GM23338 (cell line): Measurements from ENCODE around the gene HINT1.

Experiments used
- CREB1 ChIP-seq: fragments of 250-450 bp; sonication (Bioruptor Pico); IDR thresholded peaks from 2 replicates; pipeline ENCODE4 v1.5.0; 2020; ENCODE audit warnings: low read depth, mild to moderate bottlenecking, moderate library complexity
- EZH2phosphoT487 ChIP-seq: fragments of 200-600 bp; sonication (generic); IDR thresholded peaks from one replicate; pipeline ENCODE4 v1.8.1; 2018; ENCODE audit warnings: antibody characterized with exemption; ENCODE audit not compliant: unreplicated experiment
- JUNB ChIP-seq: IDR thresholded peaks from one replicate; pipeline ENCODE4 v1.6.1; 2016; ENCODE audit warnings: antibody characterized with exemption; ENCODE audit not compliant: unreplicated experiment
- POLR2AphosphoS5 ChIP-seq: IDR thresholded peaks from 2 replicates; pipeline ENCODE4 v1.6.1; 2016; ENCODE audit warnings: antibody characterized with exemption, low read depth
- ZNF331 ChIP-seq: fragments of 250-450 bp; sonication (Bioruptor Pico); IDR thresholded peaks from 2 replicates; pipeline ENCODE4 v1.5.0; 2020; ENCODE audit warnings: low read depth, mild to moderate bottlenecking, moderate library complexity
- TF ChIP-seq, protein P1 (sequence below), 2 experiments: fragments of 200-600 bp in 1 of 2; sonication (generic) in 1 of 2; conservative IDR thresholded peaks; 2 replicates each; pipeline versions ENCODE4 v1.5.1 to v1.6.1; 2016 to 2017; ENCODE audit warnings: antibody characterized with exemption in 2 of 2, low read depth in 2 of 2, mild to moderate bottlenecking in 2 of 2, moderate library complexity in 1 of 2
- TF ChIP-seq, protein P2 (sequence below): IDR thresholded peaks from 2 replicates; pipeline ENCODE4 v1.6.1; 2016; ENCODE audit warnings: antibody characterized with exemption

DNA sequence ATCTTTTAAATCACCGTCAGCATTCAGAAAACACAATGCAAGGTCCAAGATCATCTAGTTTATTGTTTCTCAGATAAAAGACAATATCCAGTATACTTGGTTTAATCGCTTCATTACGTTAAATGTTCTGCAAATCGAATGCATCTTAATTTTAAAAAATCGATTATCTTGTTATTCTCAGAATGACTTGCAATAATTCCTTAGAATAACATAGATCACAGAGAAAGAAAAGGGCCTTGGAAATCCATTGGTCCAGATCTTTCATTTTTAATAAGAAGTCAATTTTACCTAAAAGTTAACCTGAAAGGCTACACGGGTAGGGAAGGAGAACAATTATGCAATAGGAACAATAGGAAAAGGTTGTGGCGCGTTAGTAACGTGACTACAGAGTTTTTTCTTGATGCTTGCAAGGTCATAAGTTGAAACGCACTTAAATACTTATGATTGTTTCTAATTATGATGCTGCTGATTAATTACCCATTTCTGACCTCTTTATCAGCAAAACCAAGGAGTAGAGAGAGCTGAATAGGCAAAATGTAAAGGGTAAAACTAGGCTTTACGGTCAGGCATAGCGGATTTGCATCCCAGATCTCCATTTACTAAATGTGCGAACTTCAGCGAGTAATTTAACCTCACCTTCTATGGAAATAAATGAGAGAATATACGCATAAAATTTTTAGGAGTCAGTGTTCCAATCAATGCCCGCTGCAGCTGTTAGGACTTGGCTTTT is 4.9 kb upstream of the HINT1 start:
- TF ChIP-seq, protein P1, sequence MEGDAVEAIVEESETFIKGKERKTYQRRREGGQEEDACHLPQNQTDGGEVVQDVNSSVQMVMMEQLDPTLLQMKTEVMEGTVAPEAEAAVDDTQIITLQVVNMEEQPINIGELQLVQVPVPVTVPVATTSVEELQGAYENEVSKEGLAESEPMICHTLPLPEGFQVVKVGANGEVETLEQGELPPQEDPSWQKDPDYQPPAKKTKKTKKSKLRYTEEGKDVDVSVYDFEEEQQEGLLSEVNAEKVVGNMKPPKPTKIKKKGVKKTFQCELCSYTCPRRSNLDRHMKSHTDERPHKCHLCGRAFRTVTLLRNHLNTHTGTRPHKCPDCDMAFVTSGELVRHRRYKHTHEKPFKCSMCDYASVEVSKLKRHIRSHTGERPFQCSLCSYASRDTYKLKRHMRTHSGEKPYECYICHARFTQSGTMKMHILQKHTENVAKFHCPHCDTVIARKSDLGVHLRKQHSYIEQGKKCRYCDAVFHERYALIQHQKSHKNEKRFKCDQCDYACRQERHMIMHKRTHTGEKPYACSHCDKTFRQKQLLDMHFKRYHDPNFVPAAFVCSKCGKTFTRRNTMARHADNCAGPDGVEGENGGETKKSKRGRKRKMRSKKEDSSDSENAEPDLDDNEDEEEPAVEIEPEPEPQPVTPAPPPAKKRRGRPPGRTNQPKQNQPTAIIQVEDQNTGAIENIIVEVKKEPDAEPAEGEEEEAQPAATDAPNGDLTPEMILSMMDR (conservative IDR thresholded peaks at IDR 0.05; ENCODE audit: low read depth in 2 of 2): no peak
- no peak for TF ChIP-seq CREB1 (CRISPR knock-in tag)
- no peak for TF ChIP-seq JUNB
- no peak for TF ChIP-seq EZH2phosphoT487
- no peak for TF ChIP-seq ZNF331 (CRISPR knock-in tag)
- TF ChIP-seq POLR2AphosphoS5: no peak
- TF ChIP-seq, protein P2, sequence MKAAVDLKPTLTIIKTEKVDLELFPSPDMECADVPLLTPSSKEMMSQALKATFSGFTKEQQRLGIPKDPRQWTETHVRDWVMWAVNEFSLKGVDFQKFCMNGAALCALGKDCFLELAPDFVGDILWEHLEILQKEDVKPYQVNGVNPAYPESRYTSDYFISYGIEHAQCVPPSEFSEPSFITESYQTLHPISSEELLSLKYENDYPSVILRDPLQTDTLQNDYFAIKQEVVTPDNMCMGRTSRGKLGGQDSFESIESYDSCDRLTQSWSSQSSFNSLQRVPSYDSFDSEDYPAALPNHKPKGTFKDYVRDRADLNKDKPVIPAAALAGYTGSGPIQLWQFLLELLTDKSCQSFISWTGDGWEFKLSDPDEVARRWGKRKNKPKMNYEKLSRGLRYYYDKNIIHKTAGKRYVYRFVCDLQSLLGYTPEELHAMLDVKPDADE: no peak
